Transverse colon (tissue), 4 donors: ENCODE data around the gene ZNF319.

ENCODE experiments used
- CTCF ChIP-seq, 5 experiments: fragments of 200-600 bp in 3 of 5; fragments of 450-650 bp in 2 of 5; sonication (generic) in 3 of 5; IDR thresholded peaks; 1 replicate in 2 of 5; 2 replicates in 3 of 5; pipeline ENCODE4 v1.5.1; 2016 to 2017; ENCODE audit warnings: antibody characterized with exemption in 5 of 5, inconsistent platforms in 3 of 5, mild to moderate bottlenecking in 2 of 5, moderate library complexity in 1 of 5
- POLR2A ChIP-seq: fragments of 450-650 bp; IDR thresholded peaks from one replicate; pipeline ENCODE4 v1.6.1; 2016; ENCODE audit warnings: antibody characterized with exemption, mild to moderate bottlenecking, moderate library complexity
- POLR2AphosphoS5 ChIP-seq, 3 donors: sonication (generic); formaldehyde crosslinking; IDR thresholded peaks; one replicate each; pipeline ENCODE4 v1.6.1; 2016; ENCODE audit warnings: antibody characterized with exemption in 3 of 3

- no peak for TF ChIP-seq CTCF (IDR thresholded peaks at IDR 0.05)
- no peak for TF ChIP-seq POLR2A
- no peak for TF ChIP-seq POLR2AphosphoS5 (IDR thresholded peaks at IDR 0.05)
Observed at GRCh38 chr16:58012481-58012880, 12.0 kb upstream of the ZNF319 start.
